ENCODE results near the gene SYNRG.
A peak's percentile ranks its signal among the peaks of the same experiment; 100 is the strongest.
"Not testable (repeated sequence)": the region's sequence is repeated elsewhere in the genome, so short reads cannot be mapped to it uniquely, and the experiment has no call there.

Gene SYNRG, protein sequence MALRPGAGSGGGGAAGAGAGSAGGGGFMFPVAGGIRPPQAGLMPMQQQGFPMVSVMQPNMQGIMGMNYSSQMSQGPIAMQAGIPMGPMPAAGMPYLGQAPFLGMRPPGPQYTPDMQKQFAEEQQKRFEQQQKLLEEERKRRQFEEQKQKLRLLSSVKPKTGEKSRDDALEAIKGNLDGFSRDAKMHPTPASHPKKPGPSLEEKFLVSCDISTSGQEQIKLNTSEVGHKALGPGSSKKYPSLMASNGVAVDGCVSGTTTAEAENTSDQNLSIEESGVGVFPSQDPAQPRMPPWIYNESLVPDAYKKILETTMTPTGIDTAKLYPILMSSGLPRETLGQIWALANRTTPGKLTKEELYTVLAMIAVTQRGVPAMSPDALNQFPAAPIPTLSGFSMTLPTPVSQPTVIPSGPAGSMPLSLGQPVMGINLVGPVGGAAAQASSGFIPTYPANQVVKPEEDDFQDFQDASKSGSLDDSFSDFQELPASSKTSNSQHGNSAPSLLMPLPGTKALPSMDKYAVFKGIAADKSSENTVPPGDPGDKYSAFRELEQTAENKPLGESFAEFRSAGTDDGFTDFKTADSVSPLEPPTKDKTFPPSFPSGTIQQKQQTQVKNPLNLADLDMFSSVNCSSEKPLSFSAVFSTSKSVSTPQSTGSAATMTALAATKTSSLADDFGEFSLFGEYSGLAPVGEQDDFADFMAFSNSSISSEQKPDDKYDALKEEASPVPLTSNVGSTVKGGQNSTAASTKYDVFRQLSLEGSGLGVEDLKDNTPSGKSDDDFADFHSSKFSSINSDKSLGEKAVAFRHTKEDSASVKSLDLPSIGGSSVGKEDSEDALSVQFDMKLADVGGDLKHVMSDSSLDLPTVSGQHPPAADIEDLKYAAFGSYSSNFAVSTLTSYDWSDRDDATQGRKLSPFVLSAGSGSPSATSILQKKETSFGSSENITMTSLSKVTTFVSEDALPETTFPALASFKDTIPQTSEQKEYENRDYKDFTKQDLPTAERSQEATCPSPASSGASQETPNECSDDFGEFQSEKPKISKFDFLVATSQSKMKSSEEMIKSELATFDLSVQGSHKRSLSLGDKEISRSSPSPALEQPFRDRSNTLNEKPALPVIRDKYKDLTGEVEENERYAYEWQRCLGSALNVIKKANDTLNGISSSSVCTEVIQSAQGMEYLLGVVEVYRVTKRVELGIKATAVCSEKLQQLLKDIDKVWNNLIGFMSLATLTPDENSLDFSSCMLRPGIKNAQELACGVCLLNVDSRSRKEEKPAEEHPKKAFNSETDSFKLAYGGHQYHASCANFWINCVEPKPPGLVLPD (N-terminal part only)

DNA sequence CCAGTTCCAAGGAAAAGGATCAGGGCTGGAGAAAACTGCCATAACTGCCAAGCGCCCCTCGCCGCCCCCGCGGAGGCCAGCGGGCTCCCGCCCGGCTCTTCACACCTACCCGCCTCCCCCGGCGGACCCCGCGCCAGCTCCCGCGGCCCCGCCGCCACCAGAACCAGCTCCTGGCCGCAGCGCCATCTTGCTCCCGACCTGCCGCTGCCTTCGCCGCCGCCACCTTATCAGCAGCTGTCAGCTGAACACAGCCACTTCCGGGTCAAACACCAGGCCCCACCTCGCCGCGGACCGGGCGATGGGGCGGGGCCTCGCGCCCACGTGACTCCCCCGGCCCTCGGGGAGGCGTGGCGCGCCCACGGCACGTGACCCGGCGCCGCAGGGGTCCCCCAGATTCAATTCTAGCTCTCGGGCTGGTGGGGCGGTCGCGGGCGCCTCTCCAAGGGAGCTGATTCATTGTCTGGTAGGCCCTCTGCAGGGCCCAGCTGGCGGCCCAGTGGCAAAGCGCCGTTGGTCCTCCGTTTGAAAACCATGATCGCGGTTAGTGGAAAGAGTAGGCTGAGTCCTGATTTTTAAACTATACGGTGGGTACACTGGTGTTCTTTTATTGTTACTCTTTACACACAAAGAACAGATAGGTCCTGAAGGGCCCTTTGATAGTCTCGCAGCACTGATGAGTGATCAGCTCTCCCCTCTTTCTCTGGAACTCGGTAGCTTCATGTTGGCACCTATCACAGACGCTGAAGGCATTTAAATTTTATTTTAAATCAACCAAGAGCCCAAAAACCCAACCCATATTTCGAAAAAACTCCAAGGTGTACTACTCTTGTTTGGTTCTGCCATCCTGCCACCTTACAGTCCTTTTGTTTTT, at the start of gene SYNRG:
Gene SYNRG, minus strand, starts transcription at position 249 of the 871 bp plus-strand sequence. Its CDS starts 63 bp downstream, at position 186.
- DNase-seq: peak; percentile 98

DNA sequence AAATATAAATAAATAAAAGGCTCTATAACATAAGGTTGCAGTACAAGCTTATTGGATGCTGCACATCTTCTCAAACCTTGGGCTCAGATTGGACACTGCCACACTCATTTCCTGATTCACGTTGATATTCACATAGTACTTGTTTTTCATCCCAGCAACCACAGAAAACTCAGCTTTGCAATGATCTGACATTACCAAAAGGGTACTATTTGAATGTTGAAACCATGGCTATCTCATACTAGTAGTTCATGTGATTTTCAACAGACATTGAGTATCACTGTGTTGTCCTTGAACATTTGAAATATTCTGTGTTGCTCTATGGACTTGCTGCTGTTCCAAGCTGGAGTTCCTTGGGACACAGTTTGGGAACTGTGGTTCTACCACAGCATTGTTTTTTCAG, 48.0 kb upstream of the SYNRG start:
- no peak for DNase-seq

DNA sequence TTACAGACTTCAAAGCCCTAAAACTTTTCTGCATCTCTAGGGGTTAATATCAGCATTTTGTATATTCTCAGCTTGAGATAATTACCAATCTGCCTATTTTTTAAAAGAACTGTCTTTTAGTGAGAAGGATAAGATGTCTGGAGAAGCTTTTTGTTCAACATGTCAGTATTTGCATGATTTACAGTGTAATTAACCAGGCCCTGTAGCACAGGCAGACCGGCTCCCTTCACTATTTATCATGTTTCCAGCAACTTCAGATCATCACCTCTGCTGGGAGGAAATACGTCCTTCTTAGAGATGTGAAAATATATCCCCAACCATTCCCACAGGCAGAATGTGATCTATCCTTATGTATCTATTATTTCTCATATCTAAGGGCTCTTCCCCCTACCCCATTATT, 42.6 kb upstream of the SYNRG start:
- no peak for DNase-seq

DNA sequence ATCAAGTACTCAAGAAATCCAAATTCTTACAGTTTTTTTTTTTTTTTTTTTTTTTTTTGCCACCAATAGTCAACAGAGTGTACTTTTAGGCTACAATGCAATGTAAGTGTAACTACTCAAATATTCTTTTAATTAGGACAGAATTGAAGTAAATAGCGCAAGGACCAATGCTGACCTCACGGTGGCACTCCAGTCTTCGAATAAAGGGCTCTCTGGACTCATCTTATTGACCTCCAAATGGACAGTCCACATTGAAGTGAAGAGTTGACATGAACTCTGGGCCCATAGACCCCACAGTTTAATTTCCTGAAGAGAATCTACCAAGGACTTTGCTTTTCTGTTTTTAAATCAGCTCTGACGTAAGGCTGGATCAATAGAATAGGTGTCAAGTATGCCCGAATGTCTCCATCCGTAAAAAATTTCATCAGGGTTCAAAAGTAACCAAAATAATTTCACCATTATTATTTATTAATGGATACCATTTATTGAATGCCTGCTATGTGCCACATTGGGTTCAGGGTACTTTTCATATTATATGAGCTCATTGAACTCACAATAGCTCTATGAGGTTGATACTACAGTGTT, 41.3 kb upstream of the SYNRG start:
- DNase-seq: peak; percentile 64

DNA sequence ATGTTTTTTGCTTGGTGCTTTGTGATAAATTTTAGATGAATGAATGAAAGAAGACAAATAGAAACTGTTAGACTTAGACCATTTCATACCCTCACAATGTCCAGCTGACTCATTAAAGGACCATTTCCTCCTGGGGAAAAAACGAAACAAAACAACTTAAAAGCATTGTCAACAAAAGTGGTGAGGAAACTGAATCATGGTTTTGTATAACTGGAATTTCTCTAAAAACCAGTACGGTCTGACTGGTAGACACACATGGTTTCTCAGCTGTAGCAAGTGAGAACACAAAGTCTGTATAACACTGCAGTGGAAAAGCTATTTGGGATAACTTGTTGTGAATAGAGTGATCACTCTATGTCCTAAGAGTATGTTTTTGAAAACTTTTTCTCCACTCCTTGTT, 39.3 kb upstream of the SYNRG start:
- DNase-seq: no peak

DNA sequence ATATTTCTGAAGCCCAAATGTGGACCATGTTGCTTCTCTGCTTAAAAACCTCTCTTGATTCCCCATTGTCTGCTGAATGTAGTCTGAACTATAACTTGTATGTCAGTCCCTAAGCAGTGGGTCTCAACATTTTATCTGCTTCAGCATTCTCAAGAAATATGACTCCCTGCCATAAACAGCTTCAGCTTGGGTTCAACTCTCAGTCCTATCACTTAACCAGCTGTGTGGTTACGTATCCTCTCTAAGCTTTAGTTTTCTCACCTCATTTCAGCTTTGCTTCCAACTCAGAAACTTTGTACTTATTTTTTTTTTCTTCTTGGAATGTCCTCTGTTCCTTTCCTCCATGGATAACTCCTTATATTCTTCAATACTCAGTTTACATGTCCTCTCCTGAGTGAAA, 38.6 kb upstream of the SYNRG start:
- DNase-seq: no peak

DNA sequence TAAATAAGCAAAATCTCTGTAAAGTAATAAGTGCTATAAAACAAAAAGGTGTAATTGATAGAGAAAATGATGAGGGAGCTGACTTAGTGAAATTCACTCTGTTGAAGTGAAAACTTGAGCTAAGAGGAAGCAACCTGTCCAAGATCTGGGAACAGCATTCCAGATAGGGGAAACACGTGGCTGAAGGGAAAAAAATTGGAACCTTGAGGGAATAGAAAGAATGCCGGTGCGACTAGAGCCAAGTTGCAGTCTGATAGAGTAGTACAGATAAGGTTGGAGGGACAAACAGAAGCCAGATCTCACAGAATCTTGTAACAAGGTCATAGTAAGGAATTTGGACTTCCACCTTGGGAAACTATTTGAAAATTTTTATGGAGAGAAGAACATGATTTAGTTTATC, 34.7 kb upstream of the SYNRG start:
- DNase-seq: no peak

DNA sequence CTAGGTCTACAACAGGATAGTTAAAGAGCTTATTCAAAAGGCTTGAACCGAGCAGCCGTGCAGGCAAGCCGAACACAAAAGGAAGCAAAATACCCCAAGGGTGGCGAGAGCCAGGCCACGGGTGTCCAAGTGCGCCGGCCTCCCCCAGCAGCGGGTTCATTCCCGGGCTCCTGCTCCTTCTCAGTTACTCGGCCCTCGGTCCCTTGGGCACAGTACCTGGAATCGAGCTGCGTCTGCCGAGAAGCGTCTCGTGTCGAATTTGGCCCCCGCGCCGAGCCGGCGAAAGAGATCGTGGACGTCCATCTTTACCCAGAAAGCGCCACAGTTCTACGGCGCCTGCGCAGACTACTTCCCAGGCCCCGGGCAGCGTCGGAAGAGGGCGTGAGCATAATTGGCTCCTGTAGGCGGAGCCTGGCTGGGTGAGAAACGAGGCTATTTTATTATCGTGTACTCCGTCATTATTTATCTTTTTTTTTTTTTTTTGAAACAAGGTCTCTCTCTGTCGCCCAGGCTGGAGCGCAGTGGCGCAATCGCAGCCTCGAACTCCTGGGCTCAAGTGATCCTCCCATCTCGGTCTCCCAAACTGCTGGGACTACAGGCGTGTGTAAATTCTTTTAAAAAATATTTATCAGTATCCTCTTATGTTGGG, 34.0 kb upstream of the SYNRG start, which contains the start of gene DDX52:
Gene DDX52, minus strand, starts transcription at position 329 of the 649 bp plus-strand sequence. Its CDS starts 26 bp downstream, at position 303.
- DNase-seq: peak; percentile 98

DNA sequence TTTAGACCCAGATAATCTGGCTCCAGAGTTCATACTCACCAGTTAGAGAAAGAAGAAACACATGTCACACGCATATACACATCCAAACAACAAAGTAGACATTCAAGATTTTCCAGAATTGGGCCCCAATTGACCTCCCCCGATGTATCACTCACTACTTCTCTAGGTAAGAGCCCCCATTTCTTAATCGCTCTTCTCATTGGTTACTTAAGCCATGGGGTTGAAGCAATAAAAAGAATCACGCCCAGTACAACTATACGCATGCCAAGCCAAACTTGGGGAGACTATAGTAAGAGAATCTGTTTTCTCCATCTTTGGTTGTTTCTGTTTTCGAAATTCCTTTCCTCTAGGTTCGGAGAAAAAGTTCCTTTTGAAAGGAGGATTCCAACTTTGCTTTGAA, 33.5 kb upstream of the SYNRG start:
- DNase-seq: peak; percentile 54

DNA sequence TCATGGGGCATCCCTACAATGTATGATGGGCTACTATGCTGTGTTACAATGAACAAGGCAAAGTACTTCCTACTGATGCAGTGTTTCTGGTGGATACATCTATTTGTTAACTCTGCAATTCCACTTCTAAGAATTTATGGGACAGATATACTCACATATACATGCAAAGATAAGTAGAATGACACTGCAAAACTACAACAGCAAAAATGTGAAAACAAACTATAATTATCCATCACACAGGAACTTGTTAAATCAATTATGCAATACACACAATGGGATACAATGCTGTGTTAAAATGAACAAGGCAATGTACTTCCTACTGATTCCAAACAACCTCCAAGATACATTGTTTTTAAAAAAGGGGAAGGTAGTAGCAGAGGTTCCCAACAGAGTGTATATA, 30.8 kb upstream of the SYNRG start:
- peak; percentile 18 for DNase-seq

DNA sequence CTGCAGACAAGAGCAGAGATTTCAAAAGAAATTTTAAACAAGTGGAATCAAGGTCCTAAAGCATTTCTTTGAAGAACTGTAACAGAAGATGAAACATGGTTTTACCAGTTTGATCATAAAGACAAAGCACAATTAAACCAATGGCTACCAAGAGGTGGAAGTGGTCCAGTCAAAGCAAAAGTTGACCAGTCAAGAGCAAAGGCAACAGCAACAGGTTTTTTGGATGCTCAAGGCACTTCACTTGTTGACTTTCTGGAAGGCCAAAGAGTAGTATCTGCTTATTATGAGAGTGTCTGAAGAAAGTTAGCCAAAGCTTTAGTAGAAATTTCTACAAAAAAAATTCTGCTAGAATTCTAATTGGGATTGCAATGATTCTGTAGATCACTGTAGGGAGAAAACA, 28.7 kb upstream of the SYNRG start:
- DNase-seq: no peak

DNA sequence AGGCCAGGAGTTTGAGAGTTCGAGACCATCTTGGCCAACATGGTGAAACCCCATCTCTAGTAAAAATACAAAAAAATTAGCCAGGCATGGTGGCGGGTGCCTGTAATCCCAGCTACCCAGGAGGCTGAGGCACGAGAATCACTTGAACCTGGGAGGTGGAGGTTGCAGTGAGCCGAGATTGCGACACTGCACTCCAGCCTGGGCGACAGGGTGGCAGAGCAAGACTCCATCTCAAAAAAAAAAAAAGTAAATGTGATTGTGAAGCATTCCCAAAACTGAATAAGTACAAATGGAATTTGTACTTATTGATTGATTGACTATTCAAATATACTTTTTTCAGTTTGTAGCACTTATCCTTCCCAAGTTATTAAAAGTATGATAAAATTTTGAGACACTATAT, 7.2 kb upstream of the SYNRG start:
- not testable (repeated sequence) for DNase-seq

DNA sequence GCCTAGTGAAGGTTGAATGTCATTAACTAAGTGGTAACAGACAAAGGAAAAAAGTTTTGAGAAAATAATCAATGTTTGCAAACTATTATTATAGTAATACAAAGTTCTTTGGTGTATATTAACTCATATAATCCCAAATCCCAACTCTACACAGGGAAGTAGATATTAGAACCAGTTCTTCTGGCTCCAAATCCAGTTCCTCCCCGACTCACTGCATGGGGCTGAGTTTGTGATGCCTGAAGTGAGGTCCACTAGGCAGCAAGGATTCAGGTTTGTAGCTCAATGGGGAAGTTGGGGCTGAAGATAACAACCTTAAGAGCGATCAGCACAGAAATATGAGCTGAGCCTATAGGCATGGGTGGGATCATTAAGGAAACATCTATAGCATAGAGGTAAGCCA, 5.6 kb upstream of the SYNRG start:
- DNase-seq: no peak

DNA sequence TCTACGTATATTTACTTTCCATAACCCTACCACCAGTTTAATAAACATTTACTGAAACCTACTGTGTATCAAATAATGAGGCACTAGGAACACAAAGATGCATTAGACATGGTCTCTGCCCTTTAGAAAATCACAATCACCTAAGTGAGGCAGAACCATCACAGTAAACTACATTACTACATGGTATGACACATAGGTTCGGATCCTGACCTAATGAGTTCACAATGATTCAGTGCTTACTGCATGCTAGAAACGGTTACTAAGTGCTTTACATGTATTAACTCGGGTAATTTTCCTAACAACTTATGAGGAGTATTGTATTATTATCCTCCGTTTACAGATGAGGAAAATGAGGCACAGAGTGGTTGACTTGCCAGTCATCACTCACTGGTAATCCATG, 5.2 kb upstream of the SYNRG start:
- DNase-seq: no peak

DNA sequence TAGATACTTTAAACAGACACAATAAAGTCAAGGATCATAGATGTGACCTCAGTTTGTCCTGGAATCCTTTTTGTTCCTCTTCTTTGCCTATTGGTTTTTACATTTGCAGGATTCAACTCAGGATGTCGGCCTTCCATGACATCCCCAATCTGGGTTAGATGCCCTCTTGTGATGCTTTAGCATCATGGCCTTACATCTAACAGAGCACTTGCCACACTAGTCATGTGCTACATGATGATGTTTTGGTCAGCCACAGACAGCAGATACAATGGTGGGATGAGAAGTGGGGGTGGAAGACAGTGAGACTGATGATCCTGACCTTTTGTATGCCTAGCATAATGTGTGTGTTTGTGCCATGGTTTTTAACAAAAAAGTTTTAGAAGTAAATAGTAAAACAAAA, 1.8 kb upstream of the SYNRG start:
- DNase-seq: no peak

DNA sequence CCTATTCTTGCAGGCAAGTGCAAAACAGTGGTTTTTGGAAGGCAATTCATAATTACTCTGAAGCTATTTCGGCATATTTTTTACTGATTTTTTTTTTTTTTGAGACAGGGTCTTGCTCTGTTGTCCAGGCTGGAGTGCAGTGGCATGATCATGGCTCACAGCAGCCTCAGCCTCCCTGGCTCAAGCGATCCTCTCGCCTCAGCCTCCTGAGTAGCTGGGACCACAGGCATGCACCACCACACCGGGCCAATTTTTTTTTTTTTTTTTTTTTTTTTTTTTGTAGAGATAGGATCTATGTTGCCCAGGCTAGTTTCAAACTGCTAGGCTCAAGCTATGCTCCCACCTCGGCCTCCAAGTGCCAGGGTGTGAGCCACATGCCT, 813 bp upstream of the SYNRG start:
- not testable (repeated sequence) for DNase-seq

DNA sequence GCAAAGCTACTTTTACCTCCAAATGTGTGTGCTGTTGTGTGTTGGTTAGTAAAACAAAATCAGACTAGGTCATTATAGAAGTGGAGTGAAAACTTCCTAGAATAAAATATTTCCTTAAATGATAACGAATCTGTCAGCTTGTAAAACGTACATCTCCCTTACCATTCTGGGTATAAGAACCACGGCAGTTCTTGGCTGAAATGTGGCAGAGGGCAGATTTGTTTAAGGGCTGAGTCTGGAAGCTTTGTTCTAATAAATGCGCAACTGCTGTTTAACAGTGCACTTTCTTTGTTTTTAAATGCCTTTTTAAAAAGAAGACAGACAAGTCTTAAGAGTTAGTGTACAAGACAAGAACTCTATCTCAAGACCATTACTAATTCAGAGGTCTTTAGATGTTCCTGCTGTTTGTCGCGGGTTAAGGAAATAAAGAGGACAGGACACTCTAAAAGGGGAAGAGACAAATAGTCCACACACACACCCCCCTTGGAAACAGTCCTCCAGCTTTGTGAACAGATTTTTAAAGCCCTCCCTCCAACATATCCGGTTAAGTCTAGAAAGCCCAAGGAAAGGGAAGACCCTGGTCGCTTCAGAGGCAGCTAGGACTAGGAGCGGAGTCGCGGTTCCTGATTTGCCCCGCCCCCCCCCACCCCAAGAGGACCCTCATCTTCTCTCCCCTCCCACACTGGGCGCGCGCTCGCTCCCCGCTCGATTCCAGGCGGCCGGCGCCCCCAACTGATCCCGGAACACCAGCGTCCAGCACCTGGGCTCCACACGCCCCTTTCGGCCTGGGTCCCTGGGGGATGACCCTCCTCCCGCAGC, 658 bp downstream of the SYNRG start:
- DNase-seq: peak; percentile 68

DNA sequence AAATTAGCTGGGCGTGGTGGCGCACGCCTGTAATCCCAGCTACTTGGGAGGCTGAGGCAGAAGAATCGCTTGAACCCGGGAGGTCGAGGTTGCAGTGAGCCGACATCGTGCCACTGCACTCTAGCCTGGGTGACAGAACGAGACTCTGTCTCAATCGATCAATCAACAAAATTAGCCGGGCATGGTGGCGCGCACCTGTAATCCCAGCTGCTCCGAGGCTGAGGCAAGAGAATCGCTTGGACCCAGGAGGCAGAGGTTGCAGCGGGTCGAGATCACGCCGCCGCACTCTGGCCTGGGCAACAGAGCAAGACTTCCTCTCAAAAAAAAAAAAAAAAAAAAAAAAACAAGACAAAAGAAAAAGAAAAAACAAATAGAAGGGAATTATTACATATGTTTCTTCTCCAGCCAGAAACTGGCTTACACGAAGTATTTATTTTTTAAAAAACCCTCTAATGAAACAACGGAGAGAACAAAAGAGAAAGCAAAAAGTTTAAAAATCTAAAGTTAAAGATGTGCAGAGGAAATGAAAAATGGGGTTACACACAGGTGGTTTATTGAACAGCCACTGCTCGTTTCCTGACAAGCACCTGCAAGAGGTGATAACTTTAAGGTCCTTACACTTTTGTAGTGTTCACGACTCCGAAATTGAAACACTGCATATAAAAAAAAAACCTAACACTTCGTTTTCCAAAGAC, 1.4 kb downstream of the SYNRG start:
- no peak for DNase-seq

DNA sequence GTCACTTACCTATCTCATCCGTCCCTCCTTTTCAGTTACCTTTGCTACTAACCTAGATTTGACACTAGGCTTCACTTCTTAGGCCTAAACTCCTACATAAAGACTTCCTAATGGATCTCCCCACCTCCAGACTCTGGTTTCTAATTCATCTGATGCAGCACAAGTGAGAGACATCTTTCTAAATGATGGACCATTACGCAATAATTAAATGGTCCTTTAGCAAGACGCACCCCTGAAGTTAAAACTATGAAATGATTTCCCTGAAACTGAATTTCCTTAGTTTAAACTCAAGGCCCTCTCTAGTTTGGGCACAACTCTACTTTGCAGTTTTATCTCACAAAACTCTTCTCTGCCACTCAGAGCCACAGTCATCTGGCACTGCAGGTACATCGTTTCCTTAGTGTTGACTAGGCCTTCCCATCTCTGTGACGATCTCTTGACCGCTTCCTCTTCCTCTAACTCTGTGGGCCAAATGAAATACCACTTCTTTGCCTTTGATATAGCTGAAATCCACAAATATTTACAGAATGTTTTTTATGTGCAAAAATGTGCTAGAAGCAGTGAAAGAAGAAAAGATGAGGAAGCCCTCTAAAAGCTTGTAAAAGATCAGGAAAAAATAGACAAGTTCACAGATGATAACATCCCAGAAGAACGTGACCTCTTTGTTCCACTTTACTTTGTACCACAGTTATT, 3.3 kb downstream of the SYNRG start:
- peak; percentile 68 for DNase-seq

Data from hematopoietic multipotent progenitor cell treated with erythropoietin and hydrocortisone succinate and interleukin-3 and kit ligand, for 4 days (in vitro differentiated cells).